CD4-positive, alpha-beta T cell (primary cell): ENCODE results near the gene GRIA3. TPM values are rescaled to one million over a fixed set of nuclear protein-coding genes. Genes with fewer than 3 reads are reported as not detected.

Experiments used
- ATAC-seq: fragments of 200-7000 bp; cut with Tn5 transposase; one replicate; pipeline ENCODE4 v1.10.0; 2022; ENCODE audit warnings: mild to moderate bottlenecking; ENCODE audit not compliant: poor library complexity
- CTCF ChIA-PET: fragments of 350-600 bp; sonication (Branson Sonifier 250); formaldehyde crosslinking; loops from one replicate; lab custom pipeline; 2021; ENCODE audit warnings: antibody characterized with exemption, inconsistent platforms; lab: Charles Lee
- POLR2A ChIA-PET: fragments of 350-600 bp; sonication (Branson Sonifier 250); formaldehyde crosslinking; loops from one replicate; lab custom pipeline; 2021; ENCODE audit warnings: antibody characterized with exemption, inconsistent platforms; lab: Charles Lee
- DNase-seq, 14 experiments: peaks; one replicate each; pipeline ENCODE4 v3.0.0-alpha.2; 2013 to 2020; ENCODE audit warnings: mixed read lengths in 2 of 14
- H3K27ac ChIP-seq, 2 donors: one replicate each; pipeline versions ENCODE4 v1.5.1 to v1.7.0; 2013; ENCODE audit warnings: low read length in 2 of 2, low read depth in 1 of 2, mild to moderate bottlenecking in 1 of 2
- H3K27me3 ChIP-seq, 2 experiments: 1 replicate in 1 of 2; 2 replicates in 1 of 2; pipeline versions ENCODE4 v1.6.1 to v1.7.0; 2013; ENCODE audit warnings: low read length in 2 of 2, control low read depth in 1 of 2, mild to moderate bottlenecking in 1 of 2, moderate library complexity in 1 of 2; ENCODE audit not compliant: insufficient read depth in 2 of 2, control insufficient read depth in 1 of 2
- H3K36me3 ChIP-seq: one replicate; pipeline ENCODE4 v1.6.1; 2013; ENCODE audit warnings: low read length, control low read depth; ENCODE audit not compliant: insufficient read depth
- H3K4me1 ChIP-seq: one replicate; pipeline ENCODE4 v1.6.1; 2013; ENCODE audit warnings: low read length, control low read depth; ENCODE audit not compliant: insufficient read depth
- H3K4me3 ChIP-seq: one replicate; pipeline ENCODE4 v1.5.1; 2013; ENCODE audit warnings: mild to moderate bottlenecking, low read length, moderate library complexity
- H3K9me3 ChIP-seq, 2 experiments: 1 replicate in 1 of 2; 2 replicates in 1 of 2; pipeline versions ENCODE4 v1.6.1 to v1.7.0; 2013; ENCODE audit warnings: low read length in 2 of 2, mild to moderate bottlenecking in 2 of 2, control low read depth in 1 of 2, moderate library complexity in 1 of 2; ENCODE audit not compliant: control insufficient read depth in 1 of 2, insufficient read depth in 1 of 2
- H3K27ac Mint-ChIP-seq: one replicate; pipeline ENCODE4 v1.8.0; 2020; ENCODE audit warnings: mixed read lengths
- H3K27me3 Mint-ChIP-seq: one replicate; pipeline ENCODE4 v1.8.0; 2021; ENCODE audit warnings: mixed read lengths
- H3K36me3 Mint-ChIP-seq: one replicate; pipeline ENCODE4 v1.8.0; 2021; ENCODE audit warnings: low read depth, mixed read lengths
- H3K4me1 Mint-ChIP-seq: one replicate; pipeline ENCODE4 v1.8.0; 2021; ENCODE audit warnings: low read depth, mixed read lengths
- H3K4me3 Mint-ChIP-seq: one replicate; pipeline ENCODE4 v1.8.0; 2020; ENCODE audit warnings: mild to moderate bottlenecking, mixed read lengths
- H3K9me3 Mint-ChIP-seq: one replicate; pipeline ENCODE4 v1.8.0; 2020; ENCODE audit warnings: mixed read lengths
- CTCF ChIP-seq: fragments of 200-600 bp; IDR thresholded peaks from one replicate; pipeline ENCODE4 v1.8.0; 2022; ENCODE audit warnings: antibody characterized with exemption, mild to moderate bottlenecking
- intact Hi-C, 2 experiments: fragments of 100-400 bp; cut with DNase I in 1 of 2; cut with micrococcal nuclease in 1 of 2; formaldehyde crosslinking; loops; one replicate each; pipeline versions ENCODE4 v1.15.1 to v1.9.0; 2023 to 2025; cut with DNase I, micrococcal nuclease
- total RNA-seq, 174 experiments: library from RNA in 2 of 174; stranded (reverse) in 2 of 174; gene quantifications; one replicate each; pipeline ENCODE4 v1.2.3 and lab custom pipeline; 2021 to 2026

The GRIA3 gene
- total RNA-seq, 2 experiments from 2014 or later = not detected

GRCh38 chrX:123339221-123339905 lies 155.3 kb downstream of the GRIA3 start:
- Histone ChIP-seq H3K27me3 (no peaks in the 10 kb centered on the region), H3K9me3 (no peaks in the 10 kb centered on the region), H3K4me1 (no peaks in the 10 kb centered on the region), H3K36me3 (no peaks in the 10 kb centered on the region), H3K4me3 (no peak overlapping the region), H3K27ac (no peak overlapping the region)
- intact Hi-C loops = no loop called here
- TF ChIP-seq CTCF = no peak
- ATAC-seq (no peak), DNase-seq (no peak)
- POLR2A ChIA-PET = no interaction called here
- Mint-ChIP-seq H3K36me3 (no peaks in the 10 kb centered on the region), H3K9me3 (no peaks in the 10 kb centered on the region), H3K4me1 (no peaks in the 10 kb centered on the region), H3K27me3 (no peaks in the 10 kb centered on the region), H3K4me3 (no peak overlapping the region), H3K27ac (no peak overlapping the region)
- CTCF ChIA-PET = no interaction called here

- H3K4me1 ChIP-seq = no peaks in the 10 kb centered on the region
- H3K4me3 ChIP-seq = no peak overlapping the region
- ATAC-seq (no peak), DNase-seq (no peak)
- no peaks in the 10 kb centered on the region for H3K9me3 ChIP-seq
- Mint-ChIP-seq H3K4me3 (no peak overlapping the region), H3K27me3 (no peaks in the 10 kb centered on the region), H3K27ac (no peak overlapping the region), H3K36me3 (no peaks in the 10 kb centered on the region), H3K4me1 (no peaks in the 10 kb centered on the region), H3K9me3 (no peaks in the 10 kb centered on the region)
- ChIA-PET POLR2A (no interaction called here), CTCF (no interaction called here)
- no peaks in the 10 kb centered on the region for H3K36me3 ChIP-seq
- no peak overlapping the region for H3K27ac ChIP-seq
- H3K27me3 ChIP-seq = no peaks in the 10 kb centered on the region
- intact Hi-C loops = no loop called here
- TF ChIP-seq CTCF = no peak
These were observed 156.6 kb downstream of the GRIA3 start for GRCh38 chrX:123340696-123341095.

- no peaks in the 10 kb centered on the region for H3K4me1 Mint-ChIP-seq
- TF ChIP-seq CTCF = no peak
- ChIA-PET CTCF (no interaction called here), POLR2A (no interaction called here)
- Histone ChIP-seq H3K27me3 (no peaks in the 10 kb centered on the region), H3K4me3 (no peak overlapping the region), H3K36me3 (no peaks in the 10 kb centered on the region), H3K9me3 (no peaks in the 10 kb centered on the region), H3K27ac (no peak overlapping the region), H3K4me1 (no peaks in the 10 kb centered on the region)
- DNase-seq (no peak), ATAC-seq (no peak)
- intact Hi-C loops = no loop called here
- no peak overlapping the region for H3K27ac Mint-ChIP-seq
- H3K27me3 Mint-ChIP-seq = peaks cover 4% of the 10 kb centered on the region
- H3K36me3 Mint-ChIP-seq = no peaks in the 10 kb centered on the region
- H3K4me3 Mint-ChIP-seq = no peak overlapping the region
- no peaks in the 10 kb centered on the region for H3K9me3 Mint-ChIP-seq
These were observed 164.4 kb downstream of the GRIA3 start for GRCh38 chrX:123348468-123348867.
